Suprapubic skin (tissue), 3 donors: ENCODE measurements around the gene ZNF808.

Experiments
- CTCF ChIP-seq, 2 donors: fragments of 200-600 bp in 1 of 2; fragments of 450-650 bp in 1 of 2; sonication (generic) in 1 of 2; IDR thresholded peaks; one replicate each; pipeline ENCODE4 v1.5.1; 2016 to 2019; ENCODE audit warnings: antibody characterized with exemption in 2 of 2, mild to moderate bottlenecking in 1 of 2, moderate library complexity in 1 of 2
- EP300 ChIP-seq: sonication (generic); formaldehyde crosslinking; IDR thresholded peaks from one replicate; pipeline ENCODE4 v1.6.1; 2017; ENCODE audit warnings: antibody characterized with exemption

GRCh38 chr19:52592301-52592700 is 64.8 kb downstream of the ZNF808 start:
- TF ChIP-seq EP300: no peak
- TF ChIP-seq CTCF (IDR thresholded peaks at IDR 0.05): no peak
